GM04504 (cell line): ENCODE data around the gene NFIC.
A peak's percentile ranks its signal among the peaks of the same experiment; 100 is the strongest.
"Not testable (repeated sequence)": the region's sequence is repeated elsewhere in the genome, so short reads cannot be mapped to it uniquely, and the experiment has no call there.

Source experiments
- DNase-seq: peaks from one replicate; pipeline ENCODE4 v3.0.0-alpha.2; 2012; ENCODE audit warnings: low read depth

NFIC gene

DNA sequence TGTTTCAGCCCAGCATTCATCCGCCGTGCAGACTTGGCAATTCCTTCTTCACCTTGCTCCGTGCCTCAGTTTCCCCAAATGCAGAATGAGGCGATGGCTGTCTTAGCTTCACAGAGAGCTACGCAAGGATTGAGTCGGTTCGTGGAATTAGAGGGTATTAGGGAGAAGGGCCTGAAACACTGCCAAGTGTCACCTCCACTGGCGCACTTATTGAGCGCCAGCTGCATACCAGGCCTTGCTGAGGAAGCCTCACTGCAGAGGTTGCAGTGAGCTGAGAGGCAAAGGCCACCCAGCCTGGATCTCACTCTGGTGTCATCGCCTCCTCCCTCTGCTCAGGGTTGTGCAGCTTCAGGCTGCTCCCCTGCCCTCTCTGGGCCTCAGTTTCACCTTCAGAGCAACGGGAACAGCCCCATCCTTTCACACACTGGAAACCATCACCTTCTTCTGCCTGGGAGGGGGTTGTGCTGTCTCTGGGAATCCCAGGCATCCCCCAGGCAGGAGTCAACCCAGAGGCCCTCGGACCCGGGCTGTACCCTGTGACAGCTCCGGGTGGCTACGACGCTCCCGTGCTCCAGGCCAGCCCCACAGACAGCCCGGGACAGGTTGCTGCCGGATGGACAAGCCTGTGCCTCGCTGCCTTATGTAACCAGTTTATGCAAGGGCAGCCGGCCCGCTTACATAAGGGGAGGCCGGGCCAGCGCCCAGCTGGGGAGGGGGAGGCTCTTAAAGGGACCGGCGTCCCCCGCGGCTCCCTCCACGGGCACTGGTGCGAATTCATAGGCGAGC lies 31.9 kb downstream of the NFIC start:
- no peak for DNase-seq

DNA sequence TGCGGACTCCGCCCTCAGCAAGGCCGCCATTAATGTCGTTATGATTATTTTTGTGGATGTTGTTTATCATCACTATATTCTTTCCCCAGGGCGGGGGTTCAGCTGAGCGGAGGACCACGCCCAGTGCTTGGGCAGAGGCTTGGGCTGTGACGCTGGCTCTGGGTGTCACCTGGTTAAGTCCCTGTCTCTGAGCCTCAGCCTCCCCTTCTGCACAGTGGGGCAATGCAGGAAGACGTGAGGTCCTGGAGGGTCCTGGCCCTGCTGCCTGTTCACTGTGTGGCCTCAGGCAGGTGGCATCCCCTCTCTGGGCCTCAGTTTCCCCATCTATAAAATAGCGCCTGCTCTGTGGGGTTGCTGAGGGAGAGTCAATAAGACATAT lies 32.5 kb downstream of the NFIC start:
- no peak for DNase-seq

DNA sequence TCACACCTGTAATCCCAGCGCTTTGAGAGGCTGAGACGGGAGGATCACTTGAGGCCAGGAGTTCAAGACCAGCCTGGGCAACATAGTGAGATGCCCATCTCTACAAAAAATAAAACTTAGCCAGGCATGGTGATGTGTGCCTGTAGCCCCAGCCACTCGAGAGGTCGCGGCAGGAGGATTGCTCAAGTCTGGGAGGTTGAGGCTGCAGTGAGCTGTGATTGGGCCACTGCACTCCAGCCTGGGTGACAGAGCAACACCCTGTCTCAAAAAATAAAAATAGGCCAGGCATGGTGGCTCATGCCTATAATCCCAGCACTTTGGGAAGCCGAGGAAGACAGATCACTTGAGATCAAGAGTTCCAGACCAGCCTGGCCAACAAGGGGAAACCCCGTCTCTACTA lies 32.9 kb downstream of the NFIC start:
- not testable (repeated sequence) for DNase-seq

DNA sequence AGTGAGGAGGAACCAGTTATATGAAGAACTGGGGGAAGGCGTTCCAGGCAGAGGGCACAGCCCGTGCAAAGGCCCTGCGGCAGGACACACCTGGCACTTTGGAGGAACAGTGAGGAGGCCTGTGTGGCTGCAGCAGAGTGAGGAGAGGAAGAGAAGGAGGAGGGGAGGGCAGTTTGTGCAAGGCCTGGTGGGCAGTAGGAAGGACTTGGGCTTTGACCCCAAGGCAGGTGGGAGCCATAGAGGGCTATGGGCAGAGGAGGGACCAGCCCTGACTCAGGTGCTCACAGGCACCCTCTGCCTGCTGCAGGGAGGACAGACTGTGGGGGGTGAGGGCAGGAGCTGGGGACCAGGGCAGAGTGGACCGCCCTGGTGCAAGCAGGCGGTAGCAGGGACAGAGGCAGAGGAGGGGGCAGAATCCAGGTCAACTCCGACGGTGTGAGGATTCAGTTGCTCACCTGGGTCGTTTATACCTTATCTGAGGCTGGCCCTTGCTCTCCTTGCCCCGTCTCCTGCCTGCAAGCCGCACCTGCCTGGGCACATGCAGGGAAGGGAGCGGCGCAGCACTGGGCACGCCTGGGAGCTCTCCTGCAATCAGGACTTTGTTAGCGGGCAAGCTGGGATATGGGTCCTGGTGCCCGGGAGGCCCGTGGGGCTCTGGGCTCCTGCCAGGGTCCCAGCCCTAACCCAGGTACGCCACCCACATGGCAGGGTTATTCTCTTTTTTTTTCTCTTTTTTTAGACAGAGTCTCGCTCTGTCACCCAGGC lies 34.8 kb downstream of the NFIC start:
- no peak for DNase-seq

DNA sequence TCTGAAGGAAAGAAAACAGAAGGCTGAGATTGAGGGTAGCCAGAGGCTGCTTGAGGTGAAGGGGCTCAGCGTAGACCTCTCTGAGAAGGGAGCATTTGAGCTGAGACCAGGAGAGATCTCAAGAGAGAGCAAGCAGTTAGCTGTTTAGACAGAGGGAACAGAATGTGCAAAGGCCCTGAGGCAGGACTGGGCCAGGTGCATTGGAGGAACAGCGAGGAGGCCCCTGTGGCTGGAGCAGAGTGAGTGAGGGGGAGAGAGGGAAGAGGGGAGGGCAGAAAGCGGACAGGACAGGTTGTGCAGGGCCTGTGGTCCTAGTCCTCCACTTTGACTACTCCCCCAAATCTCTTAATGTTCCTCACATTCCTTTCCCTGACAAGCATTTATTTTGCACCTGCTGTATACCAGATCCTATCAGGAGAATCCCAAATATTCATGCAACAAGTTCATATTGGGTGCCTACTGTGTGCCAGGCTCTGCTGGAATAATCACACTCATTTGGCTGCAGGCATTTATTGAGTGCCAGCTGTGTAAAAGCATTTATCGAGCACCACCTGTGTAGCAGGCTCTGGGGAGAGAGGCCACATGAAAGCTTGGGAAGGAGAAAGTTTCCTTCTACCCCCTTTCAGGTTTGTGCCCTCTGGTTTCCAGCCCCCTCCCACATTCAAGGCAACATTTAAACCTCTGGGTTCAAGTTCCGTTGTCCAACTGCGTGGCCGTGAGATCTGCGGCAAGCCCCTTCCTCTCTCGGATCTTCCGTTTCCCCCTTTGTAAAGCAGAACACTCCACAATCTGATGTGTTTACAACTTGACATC lies 36.5 kb downstream of the NFIC start:
- no peak for DNase-seq

DNA sequence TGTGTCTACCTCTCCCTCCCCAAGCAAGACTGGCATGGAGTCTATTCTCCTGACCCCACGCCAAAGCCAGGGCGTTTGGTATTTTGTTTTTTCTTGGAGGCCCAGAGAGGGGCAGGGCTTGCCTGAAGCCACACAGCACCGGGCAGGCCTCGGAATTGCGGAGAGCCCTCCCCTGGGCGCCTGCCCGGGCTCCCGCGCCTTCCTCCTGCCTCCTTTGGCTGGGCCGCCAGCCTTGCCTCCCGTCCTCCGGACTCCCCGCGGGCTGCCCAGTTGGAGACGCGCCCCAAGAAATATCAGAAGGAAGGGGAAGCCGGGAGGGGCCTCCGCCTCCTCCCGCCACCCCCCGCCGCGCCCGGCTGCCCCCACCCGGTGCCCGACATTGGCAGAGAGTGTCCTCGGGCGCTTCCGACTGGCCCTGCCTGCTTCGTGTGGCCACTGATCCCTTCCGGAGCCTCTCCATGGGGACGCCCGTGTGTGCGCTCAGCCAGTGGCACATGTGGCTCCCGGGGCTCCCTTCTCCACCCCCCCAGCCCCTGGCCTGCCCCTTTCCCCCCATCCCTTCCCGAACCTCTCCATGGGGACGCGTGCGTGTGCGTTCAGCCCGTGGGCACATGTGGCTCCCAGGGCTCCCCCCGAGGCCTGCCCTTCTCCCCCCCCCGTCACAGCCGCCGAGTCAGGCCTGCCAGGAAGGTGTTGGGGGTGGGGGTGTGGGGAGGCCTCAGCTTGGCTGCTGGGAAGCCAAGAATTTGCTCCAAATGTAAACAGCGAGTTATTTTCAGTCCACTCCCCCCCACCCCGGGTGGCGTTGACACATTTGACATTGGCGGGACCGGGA lies 37.3 kb downstream of the NFIC start:
- peak; percentile 96 for DNase-seq

DNA sequence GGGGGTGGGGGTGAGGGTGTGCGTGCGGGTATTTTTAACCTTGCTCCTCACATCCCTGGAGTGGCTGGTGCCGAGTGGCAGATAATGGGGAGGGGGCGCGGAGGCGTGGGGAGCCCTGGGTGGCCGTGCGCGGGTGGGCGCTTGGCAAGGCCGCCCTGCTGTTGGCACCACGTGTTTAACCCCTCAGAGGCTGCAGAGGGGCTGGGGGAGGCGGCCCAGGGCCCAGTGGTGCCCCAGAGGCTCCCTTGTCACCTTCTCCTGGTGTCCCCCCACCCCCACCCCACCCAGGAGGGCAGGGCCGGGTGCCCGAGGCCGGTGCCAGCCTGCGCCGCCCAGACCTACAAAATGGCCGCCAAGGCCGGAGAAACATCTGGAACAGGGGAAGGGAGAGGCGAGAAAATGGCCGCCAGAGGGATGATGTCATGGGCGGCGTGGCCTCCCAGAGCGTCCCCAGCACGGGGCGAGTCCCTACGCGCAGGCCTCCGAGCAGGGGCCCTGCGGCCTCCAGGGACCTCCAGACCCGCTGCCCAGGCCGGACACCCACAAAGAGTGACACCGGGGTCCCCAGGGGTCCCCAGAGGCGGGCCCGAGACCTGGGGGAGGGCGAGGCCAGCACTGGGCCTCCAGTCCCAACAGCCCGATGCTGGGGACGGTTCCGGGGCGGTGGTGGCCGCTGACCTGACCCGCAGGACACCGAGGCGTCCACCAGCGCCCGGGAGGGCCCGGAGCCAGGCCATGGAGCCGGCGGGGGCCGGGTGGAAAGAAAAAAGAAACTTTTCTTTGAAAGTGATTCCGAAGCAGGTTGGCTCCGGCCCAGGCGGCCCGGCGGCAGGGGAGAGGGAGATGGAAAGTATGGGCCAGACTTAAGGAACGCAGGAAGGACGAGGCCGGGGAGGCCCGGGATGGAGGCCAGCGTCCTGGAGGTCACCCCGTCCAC lies 38.2 kb downstream of the NFIC start:
- DNase-seq = peak; percentile 88

DNA sequence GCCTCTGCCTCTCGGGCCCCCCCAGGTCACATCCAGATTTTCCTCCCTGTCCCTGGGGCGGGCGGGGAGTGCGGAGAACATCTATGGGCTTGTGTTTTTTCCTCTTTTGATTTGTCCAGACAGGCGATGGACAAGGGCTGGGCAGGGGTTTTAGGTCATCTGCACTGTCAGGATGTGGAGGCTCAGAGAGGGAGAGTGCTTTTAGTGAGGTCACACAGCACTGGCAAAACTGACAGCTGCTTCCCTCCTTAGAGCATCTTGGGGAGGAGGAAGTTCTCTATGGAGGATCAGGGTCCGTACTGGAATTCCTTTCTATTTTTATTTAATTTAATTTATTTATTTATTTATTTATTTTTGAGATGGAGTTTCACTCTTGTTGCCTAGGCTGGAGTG lies 38.9 kb downstream of the NFIC start:
- no peak for DNase-seq

DNA sequence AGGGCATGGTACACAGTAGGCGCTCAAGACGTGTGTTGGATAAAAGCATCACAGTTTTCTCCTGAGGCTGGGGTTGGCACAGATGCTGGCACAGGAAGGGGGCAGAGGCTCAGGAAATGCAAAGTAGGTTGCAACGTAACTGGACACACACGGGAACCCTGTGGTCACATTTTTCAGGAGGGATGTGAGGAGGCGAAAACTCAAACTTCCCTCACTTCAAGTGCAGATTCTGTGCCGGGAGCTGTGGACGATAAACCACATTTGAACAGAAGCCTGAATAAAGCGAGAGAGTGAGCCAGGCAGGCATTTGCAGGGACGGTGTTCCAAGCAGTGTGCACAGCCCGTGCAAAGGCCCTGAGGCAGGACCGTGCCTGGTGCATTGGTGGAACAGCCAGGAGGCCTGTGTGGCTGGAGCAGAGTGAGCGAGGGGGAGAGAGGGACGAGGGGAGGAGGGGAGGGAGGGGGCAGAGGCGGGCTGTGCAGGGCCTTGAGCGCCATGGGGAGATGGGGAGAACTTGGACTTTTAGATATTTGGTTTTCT lies 40.3 kb downstream of the NFIC start:
- no peak for DNase-seq

DNA sequence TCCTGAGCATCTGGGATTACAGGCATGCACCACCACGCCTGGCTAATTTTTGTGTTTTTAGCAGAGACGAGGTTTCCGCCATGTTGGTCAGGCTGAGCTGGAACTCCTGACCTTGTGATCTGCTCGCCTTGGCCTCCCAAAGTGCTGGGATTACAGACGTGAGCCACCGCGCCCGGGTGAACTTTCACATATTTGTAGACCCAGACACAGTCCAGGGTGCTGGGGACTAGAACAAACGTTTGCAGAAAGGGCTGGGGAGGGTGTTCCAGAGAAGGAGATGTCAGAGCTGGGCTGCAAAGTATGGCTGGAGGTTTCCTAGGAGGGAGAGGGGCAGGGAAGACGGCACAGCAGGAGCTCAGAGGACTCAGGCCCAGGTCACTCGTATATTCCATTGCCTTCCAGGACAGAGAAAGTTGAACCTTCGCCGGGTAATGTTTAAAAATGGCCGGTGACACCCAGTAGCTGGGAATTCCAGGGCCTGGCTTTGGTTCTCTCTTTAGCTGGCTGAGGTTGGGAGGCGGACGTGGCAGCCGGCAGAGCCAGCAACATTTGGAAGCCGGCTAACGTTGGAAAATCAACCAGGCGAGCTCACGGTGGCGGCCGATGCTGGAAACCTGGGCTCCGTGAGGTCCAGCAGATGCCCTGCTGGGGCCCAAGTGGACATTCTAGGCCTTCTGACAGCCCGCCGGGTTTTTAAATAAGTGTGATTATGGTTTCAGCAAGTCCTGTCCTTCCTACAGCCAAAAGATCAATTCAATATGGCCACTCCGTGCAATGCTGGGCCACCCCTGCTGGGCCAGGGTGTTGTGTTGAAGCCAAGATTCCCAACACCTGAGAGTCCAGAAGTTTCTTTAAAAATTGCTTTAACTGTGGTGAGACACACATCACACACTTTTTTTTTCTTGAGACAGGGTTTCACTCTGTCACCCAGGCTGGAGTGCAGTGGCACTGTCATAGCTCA lies 41.5 kb downstream of the NFIC start:
- no peak for DNase-seq

DNA sequence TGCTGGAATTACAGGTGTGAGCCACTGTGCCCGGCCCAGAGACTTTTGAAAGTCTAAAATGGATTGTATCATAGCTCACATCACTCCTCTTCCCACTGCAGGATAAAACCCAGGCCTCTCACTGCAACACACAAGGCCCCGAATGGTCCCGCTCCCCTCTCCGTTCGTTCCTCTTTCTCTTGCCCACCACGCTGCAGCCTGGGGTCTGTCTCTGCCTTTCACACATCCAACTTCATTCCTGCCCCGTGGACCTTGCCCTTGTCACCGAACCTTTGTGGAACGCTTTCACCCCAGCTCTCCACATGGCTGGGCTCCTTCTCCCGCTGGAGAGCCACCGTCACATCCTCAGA lies 42.6 kb downstream of the NFIC start:
- DNase-seq = no peak

DNA sequence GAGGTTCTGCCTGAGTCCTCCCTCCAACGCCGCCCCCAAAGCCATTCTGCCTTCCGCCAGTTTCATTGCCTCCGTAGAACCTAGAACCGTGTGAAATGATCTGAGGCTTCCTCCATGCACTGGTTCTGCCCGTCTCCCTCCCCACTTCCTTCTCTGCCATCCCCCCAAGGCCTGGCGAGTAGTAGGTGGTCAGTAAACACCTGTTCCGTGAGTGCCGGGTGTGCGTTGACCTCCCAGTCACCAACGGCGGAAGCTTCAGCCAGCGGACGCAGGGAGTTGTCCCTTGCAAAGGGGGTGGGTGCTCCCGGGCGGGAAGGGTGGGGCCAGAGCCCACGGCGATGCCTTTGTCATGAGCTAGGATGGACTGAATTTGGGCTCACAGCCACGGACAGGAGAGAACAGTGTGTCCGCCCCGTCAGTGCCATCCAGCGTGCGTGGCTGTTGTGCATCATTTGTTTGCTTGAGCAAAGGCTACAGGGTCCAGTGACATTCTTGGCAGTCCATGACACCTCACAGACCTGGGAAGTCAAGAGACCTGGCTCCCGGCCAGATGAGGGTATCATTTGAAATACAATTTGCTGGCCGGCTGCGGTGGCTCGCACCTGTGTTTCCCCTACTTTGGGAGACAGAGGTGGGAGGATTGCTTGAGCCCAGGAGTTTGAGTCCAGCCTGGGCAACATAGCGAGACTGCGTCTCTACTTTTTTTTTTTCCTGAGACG lies 43.1 kb downstream of the NFIC start:
- no peak for DNase-seq

DNA sequence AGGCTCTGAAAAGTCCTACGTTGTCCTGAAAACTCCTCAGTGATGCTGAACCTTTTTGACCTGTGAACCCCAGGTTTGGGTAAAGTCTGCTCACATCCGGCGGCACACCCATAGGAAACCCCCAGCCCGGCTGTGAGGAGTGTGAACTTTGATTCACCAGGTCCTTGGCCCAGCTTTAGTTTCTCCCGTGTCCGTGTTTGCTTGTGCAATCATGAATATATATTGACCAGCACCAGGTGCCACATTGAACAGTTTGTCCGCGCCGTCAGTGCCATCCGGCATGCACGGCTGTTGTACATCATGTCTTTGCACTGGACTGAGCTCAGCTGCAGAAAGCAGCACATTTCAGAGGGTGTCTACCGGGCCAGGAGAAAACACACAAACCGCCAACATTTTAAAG lies 45.3 kb downstream of the NFIC start:
- DNase-seq = no peak

DNA sequence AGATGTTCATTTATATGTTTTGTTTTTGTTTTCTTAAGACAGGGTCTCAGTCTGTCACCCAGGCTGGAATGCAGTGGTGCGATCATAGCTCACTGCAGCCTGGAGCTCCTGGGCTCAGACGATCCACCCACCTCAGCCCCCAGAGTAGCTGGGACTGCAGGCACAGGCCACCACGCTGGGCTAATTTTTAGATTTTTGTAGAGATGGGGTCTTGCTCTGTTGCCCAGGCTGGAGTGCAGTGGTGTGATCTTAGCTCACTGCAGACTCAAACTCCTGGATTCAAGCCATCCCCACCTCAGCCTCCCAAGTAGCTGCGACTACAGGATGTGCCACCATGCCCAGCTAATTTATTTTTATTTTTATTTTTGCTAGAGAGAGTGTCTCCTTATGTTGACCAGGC lies 45.7 kb downstream of the NFIC start:
- DNase-seq = no peak

DNA sequence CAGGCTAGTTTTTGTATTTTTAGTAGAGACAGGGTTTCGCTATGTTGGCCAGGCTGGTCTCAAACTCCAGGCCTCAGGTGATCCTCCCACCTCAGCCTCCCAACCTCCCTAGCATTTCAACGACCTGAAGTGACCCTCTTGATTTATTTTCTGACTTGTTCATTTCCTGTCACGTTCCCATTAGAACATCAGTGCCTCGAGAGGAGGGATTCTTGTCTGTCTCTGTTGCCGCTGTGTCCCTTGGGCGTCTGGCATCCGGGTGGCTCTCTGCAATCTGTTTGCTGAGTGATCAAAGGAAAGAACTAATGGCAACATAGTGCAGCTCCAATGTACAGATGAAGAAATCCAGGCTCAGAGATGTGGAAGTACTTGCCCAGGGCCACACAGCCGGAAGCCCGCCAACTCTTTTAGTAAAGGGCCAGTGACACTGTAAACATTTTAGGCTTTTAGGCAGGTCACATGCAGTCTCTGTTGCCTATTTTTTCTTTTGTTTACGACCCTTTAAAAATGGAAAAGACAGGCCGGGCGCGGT lies 47.5 kb downstream of the NFIC start:
- no peak for DNase-seq

DNA sequence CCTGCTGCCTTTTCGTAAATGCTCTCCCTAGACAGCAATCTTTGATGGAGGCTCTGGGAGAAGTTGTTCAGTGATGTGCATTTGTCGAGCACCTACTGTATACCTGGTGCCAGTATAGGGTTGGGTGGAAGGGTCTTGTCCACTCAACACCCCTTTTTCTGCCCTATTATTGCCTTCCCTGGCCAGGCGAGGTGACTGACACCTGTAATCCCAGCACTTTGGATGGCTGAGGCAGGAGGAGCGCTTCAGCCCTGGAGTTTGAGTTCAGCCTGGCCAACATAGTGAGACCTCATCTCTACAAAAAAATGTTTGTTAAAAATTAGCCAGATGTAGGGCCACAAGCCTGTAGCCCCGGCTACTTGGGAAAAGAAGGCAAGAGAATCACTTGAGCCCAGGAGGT lies 49.3 kb downstream of the NFIC start:
- no peak for DNase-seq

DNA sequence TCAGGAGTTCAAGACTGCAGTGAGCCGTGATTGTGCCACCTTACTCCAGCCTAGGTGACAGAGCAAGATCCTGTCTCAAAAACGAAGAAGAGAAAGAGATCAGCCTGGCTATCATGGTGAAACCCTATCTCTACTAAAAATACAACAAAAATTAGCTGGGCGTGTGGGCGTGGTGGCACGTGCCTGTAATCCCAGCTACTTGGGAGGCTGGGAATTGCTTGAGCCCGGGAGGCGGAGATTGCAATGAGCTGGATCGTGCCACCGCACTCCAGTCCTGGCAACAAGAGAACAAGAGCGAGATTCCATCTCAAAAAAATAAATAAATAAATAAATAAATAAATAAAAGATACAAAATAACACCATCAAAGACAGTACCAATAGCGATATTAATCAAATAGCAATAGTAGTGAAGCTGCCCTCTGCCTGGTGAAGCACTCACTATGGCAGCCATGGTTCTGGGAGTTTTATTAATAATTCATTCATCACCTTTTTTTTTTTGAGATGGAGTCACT lies 53.9 kb downstream of the NFIC start:
- DNase-seq = no peak

DNA sequence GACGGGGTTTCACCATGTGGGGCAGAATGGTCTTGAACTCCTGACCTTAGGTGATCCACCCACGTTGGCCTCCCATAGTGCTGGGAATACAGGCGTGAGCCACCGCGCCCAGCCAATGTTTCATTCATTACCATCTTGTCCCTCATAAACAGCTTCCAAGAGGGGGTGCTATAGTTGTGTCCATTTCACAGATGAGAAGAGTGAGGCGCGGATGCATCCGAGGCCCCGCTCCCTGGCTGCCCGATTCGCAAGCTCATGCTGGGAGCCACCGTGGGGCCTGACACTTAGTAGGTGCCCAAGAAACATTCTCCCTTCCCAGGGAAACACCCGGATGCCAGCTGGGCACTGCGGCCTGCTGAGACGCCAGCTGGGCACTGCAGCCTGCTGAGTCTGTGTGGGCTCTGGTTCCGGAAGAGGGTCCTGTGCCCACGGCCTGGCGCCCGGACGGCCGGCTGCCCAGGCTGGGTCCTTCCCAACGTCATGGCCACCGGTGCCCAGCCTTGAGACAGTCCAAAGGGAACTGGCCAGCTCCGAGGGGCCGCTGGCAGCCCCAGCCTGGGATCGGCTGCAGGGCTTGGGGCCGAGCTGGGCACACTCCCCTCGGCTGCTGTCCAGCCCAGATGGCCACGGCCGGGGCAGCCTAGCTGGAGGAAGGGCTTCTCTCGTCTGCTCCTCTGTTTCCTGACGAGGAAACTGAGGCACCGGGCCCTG lies 54.7 kb downstream of the NFIC start:
- no peak for DNase-seq
